Measurements from ENCODE around the gene CHMP4B.

The CHMP4B gene

GRCh38 chr20:33821270-33821836, 10.2 kb downstream of the CHMP4B start:
- no peak for DNase-seq (ENCODE audit: low spot score)

- DNase-seq (ENCODE audit: low spot score) = no peak
Observed at GRCh38 chr20:33822423-33822822, 11.3 kb downstream of the CHMP4B start.

- no peak for DNase-seq (ENCODE audit: low spot score)
Observed at GRCh38 chr20:33822991-33823390, 11.8 kb downstream of the CHMP4B start.

GRCh38 chr20:33824852-33825251, 13.7 kb downstream of the CHMP4B start:
- DNase-seq (ENCODE audit: low spot score) = no peak

- DNase-seq (ENCODE audit: low spot score) = no peak
Observed at GRCh38 chr20:33825340-33826269, 14.5 kb downstream of the CHMP4B start.

- no peak for DNase-seq (ENCODE audit: low spot score)
Observed at GRCh38 chr20:33826270-33826897, 15.2 kb downstream of the CHMP4B start.

GRCh38 chr20:33827109-33827508, 16.0 kb downstream of the CHMP4B start:
- DNase-seq (ENCODE audit: low spot score) = no peak

GRCh38 chr20:33827634-33828325, 16.6 kb downstream of the CHMP4B start:
- DNase-seq (ENCODE audit: low spot score) = no peak

GRCh38 chr20:33828326-33828844, 17.2 kb downstream of the CHMP4B start:
- DNase-seq (ENCODE audit: low spot score) = no peak

- no peak for DNase-seq (ENCODE audit: low spot score)
Observed at GRCh38 chr20:33828967-33829560, 17.9 kb downstream of the CHMP4B start.

GRCh38 chr20:33829636-33830035, 18.5 kb downstream of the CHMP4B start:
- DNase-seq (ENCODE audit: low spot score) = no peak

GRCh38 chr20:33830371-33830770, 19.2 kb downstream of the CHMP4B start:
- DNase-seq (ENCODE audit: low spot score) = no peak

GRCh38 chr20:33832103-33832804, 21.1 kb downstream of the CHMP4B start:
- no peak for DNase-seq (ENCODE audit: low spot score)

GRCh38 chr20:33833333-33833732, 22.2 kb downstream of the CHMP4B start:
- DNase-seq (ENCODE audit: low spot score) = no peak

- no peak for DNase-seq (ENCODE audit: low spot score)
Observed at GRCh38 chr20:33835615-33836172, 24.5 kb downstream of the CHMP4B start.

GRCh38 chr20:33836277-33836676, 25.1 kb downstream of the CHMP4B start:
- DNase-seq (ENCODE audit: low spot score) = no peak

GRCh38 chr20:33837096-33837830, 26.1 kb downstream of the CHMP4B start:
- DNase-seq (ENCODE audit: low spot score) = no peak

GRCh38 chr20:33838035-33838864, 27.1 kb downstream of the CHMP4B start:
- no peak for DNase-seq (ENCODE audit: low spot score)

GRCh38 chr20:33839591-33839990, 28.4 kb downstream of the CHMP4B start:
- DNase-seq (ENCODE audit: low spot score) = no peak
